ENCODE data around the gene STRN3. TPM values are rescaled to one million over a fixed set of nuclear protein-coding genes. Genes with fewer than 3 reads are reported as not detected.

The STRN3 gene
- total and polyA plus RNA-seq, 2 experiments from 2014 or later, result 10.1 to 53.8 TPM

DNA sequence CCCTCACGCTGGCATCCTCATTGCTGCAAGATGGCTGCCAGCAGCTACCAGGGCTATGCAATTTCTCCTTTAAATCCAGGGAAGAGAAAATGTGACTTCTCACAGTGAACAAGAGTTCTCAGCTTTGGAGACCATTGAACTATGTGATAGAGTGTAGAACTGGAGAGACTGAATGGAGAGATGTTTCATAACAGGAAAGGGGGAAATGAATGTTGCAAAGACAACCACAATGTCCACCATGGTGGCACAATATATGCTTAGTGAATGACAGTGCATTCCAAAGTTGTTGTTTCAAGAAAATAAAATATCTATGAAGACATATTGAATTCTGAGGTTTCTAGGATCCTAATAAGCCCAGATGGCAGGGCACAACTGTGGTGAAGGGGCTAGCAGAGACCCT lies 165.0 kb downstream of the STRN3 start:
- no peak for TF ChIP-seq EZH2phosphoT487 (IDR thresholded peaks at IDR 0.05; ENCODE audit: low read depth, severe bottlenecking, unreplicated experiment)
- TF ChIP-seq EZH2 (IDR thresholded peaks at IDR 0.05; ENCODE audit: borderline replicate concordance), result no peak
- TF ChIP-seq, protein P1, sequence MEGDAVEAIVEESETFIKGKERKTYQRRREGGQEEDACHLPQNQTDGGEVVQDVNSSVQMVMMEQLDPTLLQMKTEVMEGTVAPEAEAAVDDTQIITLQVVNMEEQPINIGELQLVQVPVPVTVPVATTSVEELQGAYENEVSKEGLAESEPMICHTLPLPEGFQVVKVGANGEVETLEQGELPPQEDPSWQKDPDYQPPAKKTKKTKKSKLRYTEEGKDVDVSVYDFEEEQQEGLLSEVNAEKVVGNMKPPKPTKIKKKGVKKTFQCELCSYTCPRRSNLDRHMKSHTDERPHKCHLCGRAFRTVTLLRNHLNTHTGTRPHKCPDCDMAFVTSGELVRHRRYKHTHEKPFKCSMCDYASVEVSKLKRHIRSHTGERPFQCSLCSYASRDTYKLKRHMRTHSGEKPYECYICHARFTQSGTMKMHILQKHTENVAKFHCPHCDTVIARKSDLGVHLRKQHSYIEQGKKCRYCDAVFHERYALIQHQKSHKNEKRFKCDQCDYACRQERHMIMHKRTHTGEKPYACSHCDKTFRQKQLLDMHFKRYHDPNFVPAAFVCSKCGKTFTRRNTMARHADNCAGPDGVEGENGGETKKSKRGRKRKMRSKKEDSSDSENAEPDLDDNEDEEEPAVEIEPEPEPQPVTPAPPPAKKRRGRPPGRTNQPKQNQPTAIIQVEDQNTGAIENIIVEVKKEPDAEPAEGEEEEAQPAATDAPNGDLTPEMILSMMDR (IDR thresholded peaks at IDR 0.05; ENCODE audit: poor library complexity), result no peak
- Histone ChIP-seq H3K4me1 (ENCODE audit: insufficient read depth) (no peaks in the 10 kb centered on the region), H3K27ac (no peak overlapping the region), H4K20me1 (ENCODE audit: insufficient read depth, poor library complexity, severe bottlenecking) (no peaks in the 10 kb centered on the region), H3K9me3 (ENCODE audit: low read depth) (no peaks in the 10 kb centered on the region), H3K9me2 (replicated peaks; ENCODE audit: insufficient read depth) (no peaks in the 10 kb centered on the region), H3K27me3 (peaks cover 6% of the 10 kb centered on the region), H3K79me2 (no peaks in the 10 kb centered on the region), H2AFZ (no peak overlapping the region), H3K36me3 (replicated peaks; ENCODE audit: insufficient read depth, low read depth) (no peaks in the 10 kb centered on the region), H3K4me2 (no peak overlapping the region), H3K4me3 (no peak overlapping the region)
- 4% methylated on average over 1 of the region's 1 CpG for WGBS (ENCODE audit: low lambda C conversion rate, missing lambda C conversion rate)
- no peak for DNase-seq (ENCODE audit: low spot score)

DNA sequence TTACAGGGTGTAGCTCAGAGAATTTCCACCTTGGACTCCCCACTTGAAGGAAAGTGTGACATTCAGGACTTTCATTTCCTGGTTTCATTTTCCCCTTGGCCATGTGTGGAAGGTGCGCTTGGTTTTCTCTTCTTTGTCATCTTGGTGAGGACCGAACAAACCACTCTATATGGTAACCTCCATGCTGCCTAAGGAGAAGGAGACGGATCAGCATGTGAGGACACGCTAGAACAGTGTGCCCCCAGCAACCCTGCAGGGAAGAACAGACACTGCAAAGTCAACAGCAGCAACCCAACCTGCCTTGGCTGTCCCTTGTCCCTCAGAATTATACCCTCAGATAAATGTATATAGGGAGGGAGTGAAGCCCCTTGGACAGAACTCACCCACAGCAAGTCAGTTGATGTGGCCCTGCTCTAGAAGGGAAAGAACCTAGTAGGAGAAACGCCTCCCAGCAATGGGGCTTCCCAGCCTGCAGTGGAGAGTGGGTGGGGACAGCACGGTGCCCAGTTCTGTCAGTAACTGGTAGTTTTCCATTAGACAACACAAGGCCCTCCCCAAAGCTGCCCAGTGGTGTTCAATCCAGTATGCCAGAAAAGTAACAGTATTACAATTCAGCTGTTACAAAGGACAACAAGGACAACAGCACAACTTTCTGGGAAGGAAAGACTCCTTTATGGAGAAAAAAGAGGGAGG lies 170.7 kb downstream of the STRN3 start:
- H3K36me3 ChIP-seq (replicated peaks; ENCODE audit: insufficient read depth, low read depth), result no peaks in the 10 kb centered on the region
- H3K79me2 ChIP-seq, result no peaks in the 10 kb centered on the region
- DNase-seq (ENCODE audit: low spot score), result no peak
- H4K20me1 ChIP-seq (ENCODE audit: insufficient read depth, poor library complexity, severe bottlenecking), result no peaks in the 10 kb centered on the region
- no peak overlapping the region for H3K4me2 ChIP-seq
- TF ChIP-seq EZH2 (IDR thresholded peaks at IDR 0.05; ENCODE audit: borderline replicate concordance) (no peak), EZH2phosphoT487 (IDR thresholded peaks at IDR 0.05; ENCODE audit: low read depth, severe bottlenecking, unreplicated experiment) (no peak)
- TF ChIP-seq, protein P1 (IDR thresholded peaks at IDR 0.05; ENCODE audit: poor library complexity), result no peak
- no peak overlapping the region for H2AFZ ChIP-seq
- no peak overlapping the region for H3K27ac ChIP-seq
- WGBS (ENCODE audit: low lambda C conversion rate, missing lambda C conversion rate), result 94% methylated on average over 6 of the region's 6 CpGs
- H3K4me1 ChIP-seq (ENCODE audit: insufficient read depth), result no peaks in the 10 kb centered on the region
- H3K4me3 ChIP-seq, result no peak overlapping the region
- no peaks in the 10 kb centered on the region for H3K9me3 ChIP-seq (ENCODE audit: low read depth)
- no peaks in the 10 kb centered on the region for H3K27me3 ChIP-seq
- H3K9me2 ChIP-seq (replicated peaks; ENCODE audit: insufficient read depth), result no peaks in the 10 kb centered on the region

DNA sequence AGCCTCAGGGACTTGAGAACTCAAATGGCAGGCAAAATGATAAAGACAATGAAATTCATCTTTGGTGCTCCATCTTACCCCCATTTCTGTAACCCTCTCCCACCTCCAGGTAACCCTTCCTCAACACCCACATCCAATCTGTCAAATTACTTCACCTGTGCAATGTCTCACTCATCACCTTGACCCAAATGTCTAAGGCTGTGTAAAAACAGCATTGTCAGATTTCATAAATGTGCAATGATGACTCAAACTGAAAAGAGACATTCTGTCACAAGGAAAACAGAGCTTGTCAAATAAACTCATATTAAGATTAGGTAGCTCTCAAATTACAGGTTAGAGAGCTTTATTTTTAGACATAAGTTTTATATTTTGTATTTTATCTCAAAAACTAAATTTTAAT lies 171.7 kb downstream of the STRN3 start:
- Histone ChIP-seq H3K27ac (no peak overlapping the region), H2AFZ (no peak overlapping the region), H4K20me1 (ENCODE audit: insufficient read depth, poor library complexity, severe bottlenecking) (no peaks in the 10 kb centered on the region), H3K9me3 (ENCODE audit: low read depth) (no peaks in the 10 kb centered on the region), H3K9me2 (replicated peaks; ENCODE audit: insufficient read depth) (no peaks in the 10 kb centered on the region), H3K4me2 (no peak overlapping the region), H3K4me3 (no peak overlapping the region), H3K27me3 (no peaks in the 10 kb centered on the region), H3K79me2 (no peaks in the 10 kb centered on the region), H3K4me1 (ENCODE audit: insufficient read depth) (no peaks in the 10 kb centered on the region), H3K36me3 (replicated peaks; ENCODE audit: insufficient read depth, low read depth) (no peaks in the 10 kb centered on the region)
- no peak for DNase-seq (ENCODE audit: low spot score)
- TF ChIP-seq EZH2phosphoT487 (IDR thresholded peaks at IDR 0.05; ENCODE audit: low read depth, severe bottlenecking, unreplicated experiment) (no peak), EZH2 (IDR thresholded peaks at IDR 0.05; ENCODE audit: borderline replicate concordance) (no peak)
- TF ChIP-seq, protein P1 (IDR thresholded peaks at IDR 0.05; ENCODE audit: poor library complexity), result no peak
